Fibroblast of lung (primary cell): ENCODE measurements around the gene KIAA1549.

Experiments
- CTCF ChIP-seq, 2 donors: IDR thresholded peaks in 1 of 2; conservative IDR thresholded peaks in 1 of 2; 1 replicate in 1 of 2; 2 replicates in 1 of 2; pipeline ENCODE4 v1.5.1; 2011 to 2012; ENCODE audit warnings: low read length in 2 of 2, control low read depth in 1 of 2, inconsistent platforms in 1 of 2, low read depth in 1 of 2, mild to moderate bottlenecking in 1 of 2
- EZH2 ChIP-seq: IDR thresholded peaks from 2 replicates; pipeline ENCODE4 v1.5.1; 2012; ENCODE audit warnings: low read length, control low read depth, mild to moderate bottlenecking; ENCODE audit errors: missing control alignments

- TF ChIP-seq CTCF (conservative IDR thresholded peaks at IDR 0.05 in 1 of 2, IDR thresholded peaks at IDR 0.05 in 1 of 2; ENCODE audit: low read depth in 1 of 2, low read length in 2 of 2) (no peak), EZH2 (no peak)
Measured at GRCh38 chr7:138885383-138886147, 95.6 kb downstream of the KIAA1549 start.
